OCI-LY7 (cell line): Measurements from ENCODE around the gene ZMAT5. TPM values are rescaled to one million over a fixed set of nuclear protein-coding genes. Genes with fewer than 3 reads are reported as not detected.

Experiments
- BruUV-seq: library from RNA; stranded (reverse); fragments of 400-500 nt; replicated peaks from 2 replicates; lab custom pipeline; 2021; lab: Mats Ljungman, UMichigan
- CTCF ChIA-PET: fragments of 300-600 bp; sonication (Branson Sonifier 250); formaldehyde crosslinking; loops from one replicate; lab custom pipeline; 2022; ENCODE audit warnings: antibody characterized with exemption; ENCODE audit not compliant: unreplicated experiment; lab: Charles Lee
- POLR2A ChIA-PET: fragments of 300-600 bp; sonication (Branson Sonifier 250); formaldehyde crosslinking; loops from one replicate; lab custom pipeline; 2022; ENCODE audit warnings: antibody characterized with exemption; lab: Charles Lee
- DNase-seq: peaks from one replicate; pipeline ENCODE4 v3.0.0-alpha.2; 2015; ENCODE audit warnings: low spot score
- H2AFZ ChIP-seq: fragments of 200-600 bp; sonication (generic), shearing (Covaris generic); 2 replicates; pipeline ENCODE4 v1.6.1; 2014; ENCODE audit warnings: mild to moderate bottlenecking, antibody characterized with exemption, low read length, moderate library complexity
- H3K27ac ChIP-seq: fragments of 200-600 bp; sonication (generic); 2 replicates; pipeline ENCODE4 v1.5.1; 2014; ENCODE audit warnings: mixed run types, low read depth, mild to moderate bottlenecking, moderate library complexity, low read length, inconsistent platforms; ENCODE audit not compliant: poor library complexity, severe bottlenecking
- H3K36me3 ChIP-seq: fragments of 200-600 bp; sonication (generic); 2 replicates; pipeline ENCODE4 v1.6.1; 2014; ENCODE audit warnings: mild to moderate bottlenecking, antibody characterized with exemption, low read length, moderate library complexity, mixed read lengths; ENCODE audit not compliant: insufficient read depth
- H3K4me1 ChIP-seq: fragments of 200-600 bp; sonication (generic); 2 replicates; pipeline ENCODE4 v1.5.1; 2014; ENCODE audit warnings: mild to moderate bottlenecking, low read length; ENCODE audit not compliant: insufficient read depth, poor library complexity, severe bottlenecking
- H3K4me2 ChIP-seq: fragments of 200-600 bp; sonication (generic); 2 replicates; pipeline ENCODE4 v1.6.1; 2014; ENCODE audit warnings: mild to moderate bottlenecking, low read length
- H3K4me3 ChIP-seq: fragments of 200-600 bp; sonication (generic); 2 replicates; pipeline ENCODE4 v1.5.1; 2014; ENCODE audit warnings: mild to moderate bottlenecking, low read depth, low read length; ENCODE audit not compliant: poor library complexity, severe bottlenecking
- H3K79me2 ChIP-seq: fragments of 200-600 bp; sonication (generic); 2 replicates; pipeline ENCODE4 v1.6.1; 2016; ENCODE audit warnings: low read depth, mild to moderate bottlenecking, low read length, moderate library complexity, mixed read lengths; ENCODE audit not compliant: insufficient read depth
- H3K9me2 ChIP-seq: fragments of 200-600 bp; sonication (generic); 2 replicates; pipeline ENCODE4 v1.6.1; 2016; ENCODE audit warnings: mild to moderate bottlenecking, low read length, mixed read lengths; ENCODE audit not compliant: insufficient read depth
- H3K9me3 ChIP-seq: fragments of 200-600 bp; sonication (generic); 2 replicates; pipeline ENCODE4 v1.6.1; 2014; ENCODE audit warnings: mild to moderate bottlenecking, mixed run types, low read length, mixed read lengths
- H4K20me1 ChIP-seq: fragments of 200-600 bp; sonication (generic); 2 replicates; pipeline ENCODE4 v1.6.1; 2014; ENCODE audit warnings: mild to moderate bottlenecking, antibody characterized with exemption, low read length, moderate library complexity, mixed read lengths; ENCODE audit not compliant: insufficient read depth
- EZH2phosphoT487 ChIP-seq: fragments of 200-600 bp; sonication (generic); IDR thresholded peaks from 2 replicates; pipeline ENCODE4 v1.6.1; 2018; ENCODE audit warnings: low read depth, borderline replicate concordance, mild to moderate bottlenecking, mixed run types, antibody characterized with exemption, low read length, moderate library complexity, mixed read lengths
- intact Hi-C: fragments of 100-400 bp; cut with micrococcal nuclease; formaldehyde crosslinking; loops from one replicate; pipeline ENCODE4 v1.10.0; 2022; ENCODE audit not compliant: unreplicated experiment
- total RNA-seq, 2 experiments: library from RNA; depleted of rRNA in 1 of 2; stranded (reverse); fragments of >200 nt in 1 of 2; shearing (Covaris generic) in 1 of 2; gene quantifications; 2 replicates each; pipeline ENCODE4 v1.2.3, GENCODE V29; 2014 to 2022
- TF ChIP-seq, protein P1 (sequence below): fragments of 200-600 bp; sonication (generic); conservative IDR thresholded peaks from 2 replicates; pipeline ENCODE4 v1.5.1; 2014; ENCODE audit warnings: mild to moderate bottlenecking, antibody characterized with exemption, low read length, moderate library complexity, mixed read lengths

The ZMAT5 gene
- total RNA-seq, 2 experiments from 2014 or later, result 19.1 to 21.2 TPM

DNA sequence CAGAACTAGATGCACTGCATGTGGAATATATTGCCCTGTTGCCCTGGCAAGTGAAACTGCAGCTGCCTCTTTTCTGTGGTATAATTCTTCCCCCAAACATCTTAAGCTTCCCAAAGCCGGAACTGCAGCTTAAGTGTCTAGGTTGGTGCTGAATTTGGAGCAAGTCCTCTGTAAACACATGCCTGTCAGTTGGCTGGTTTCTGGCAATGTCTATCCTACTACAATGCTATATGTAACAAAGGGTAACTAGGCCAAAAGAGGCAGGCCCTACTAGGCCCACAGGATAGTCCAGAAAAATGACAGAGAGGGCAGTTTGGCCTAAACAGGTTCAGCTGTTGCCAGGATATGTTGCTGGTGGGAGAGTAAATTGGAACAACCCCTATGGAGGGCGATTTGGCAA is 43.4 kb upstream of the ZMAT5 start:
- H2AFZ ChIP-seq, result no peak overlapping the region
- TF ChIP-seq EZH2phosphoT487, result no peak
- intact Hi-C loops, result no loop called here
- H3K9me2 ChIP-seq, result no peaks in the 10 kb centered on the region
- H3K4me1 ChIP-seq, result no peaks in the 10 kb centered on the region
- H3K36me3 ChIP-seq, result peaks cover 91% of the 10 kb centered on the region
- no TSS peak for BruUV-seq
- ChIA-PET CTCF (no interaction called here), POLR2A (no interaction called here)
- H3K27ac ChIP-seq, result no peak overlapping the region
- H3K9me3 ChIP-seq, result no peaks in the 10 kb centered on the region
- H3K4me2 ChIP-seq, result no peak overlapping the region
- no peaks in the 10 kb centered on the region for H3K79me2 ChIP-seq
- no peak for DNase-seq
- H4K20me1 ChIP-seq, result no peaks in the 10 kb centered on the region
- no peak overlapping the region for H3K4me3 ChIP-seq

DNA sequence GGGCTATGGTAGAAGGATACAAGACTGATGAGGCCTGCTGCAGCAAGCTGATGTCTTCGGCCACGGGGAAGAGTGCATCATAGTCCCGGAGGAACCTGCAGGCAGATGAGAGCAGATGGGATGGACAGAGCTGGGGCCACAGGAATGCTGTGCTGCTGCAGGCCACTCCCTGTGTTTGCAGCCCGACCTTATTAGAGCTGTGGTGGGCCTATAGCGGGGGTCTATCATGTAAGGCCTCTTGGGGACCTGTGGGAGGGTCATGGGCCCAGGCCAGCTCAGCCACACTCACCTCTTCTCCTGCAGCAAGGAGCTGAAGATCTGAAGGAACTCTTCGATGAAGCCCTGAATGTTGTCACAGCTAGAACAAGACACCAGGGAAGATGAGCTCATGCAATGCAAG is 39.4 kb upstream of the ZMAT5 start:
- BruUV-seq, result no TSS peak
- Histone ChIP-seq H3K4me2 (no peak overlapping the region), H3K9me3 (no peaks in the 10 kb centered on the region), H3K4me1 (no peaks in the 10 kb centered on the region), H4K20me1 (no peaks in the 10 kb centered on the region), H3K79me2 (no peaks in the 10 kb centered on the region), H3K36me3 (peaks cover 82% of the 10 kb centered on the region), H3K9me2 (no peaks in the 10 kb centered on the region), H3K27ac (no peak overlapping the region), H3K4me3 (no peak overlapping the region), H2AFZ (no peak overlapping the region)
- ChIA-PET CTCF (no interaction called here), POLR2A (no interaction called here)
- TF ChIP-seq, protein P1, sequence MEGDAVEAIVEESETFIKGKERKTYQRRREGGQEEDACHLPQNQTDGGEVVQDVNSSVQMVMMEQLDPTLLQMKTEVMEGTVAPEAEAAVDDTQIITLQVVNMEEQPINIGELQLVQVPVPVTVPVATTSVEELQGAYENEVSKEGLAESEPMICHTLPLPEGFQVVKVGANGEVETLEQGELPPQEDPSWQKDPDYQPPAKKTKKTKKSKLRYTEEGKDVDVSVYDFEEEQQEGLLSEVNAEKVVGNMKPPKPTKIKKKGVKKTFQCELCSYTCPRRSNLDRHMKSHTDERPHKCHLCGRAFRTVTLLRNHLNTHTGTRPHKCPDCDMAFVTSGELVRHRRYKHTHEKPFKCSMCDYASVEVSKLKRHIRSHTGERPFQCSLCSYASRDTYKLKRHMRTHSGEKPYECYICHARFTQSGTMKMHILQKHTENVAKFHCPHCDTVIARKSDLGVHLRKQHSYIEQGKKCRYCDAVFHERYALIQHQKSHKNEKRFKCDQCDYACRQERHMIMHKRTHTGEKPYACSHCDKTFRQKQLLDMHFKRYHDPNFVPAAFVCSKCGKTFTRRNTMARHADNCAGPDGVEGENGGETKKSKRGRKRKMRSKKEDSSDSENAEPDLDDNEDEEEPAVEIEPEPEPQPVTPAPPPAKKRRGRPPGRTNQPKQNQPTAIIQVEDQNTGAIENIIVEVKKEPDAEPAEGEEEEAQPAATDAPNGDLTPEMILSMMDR, result no peak
- no peak for TF ChIP-seq EZH2phosphoT487
- intact Hi-C loops, result no loop called here
- DNase-seq, result no peak

DNA sequence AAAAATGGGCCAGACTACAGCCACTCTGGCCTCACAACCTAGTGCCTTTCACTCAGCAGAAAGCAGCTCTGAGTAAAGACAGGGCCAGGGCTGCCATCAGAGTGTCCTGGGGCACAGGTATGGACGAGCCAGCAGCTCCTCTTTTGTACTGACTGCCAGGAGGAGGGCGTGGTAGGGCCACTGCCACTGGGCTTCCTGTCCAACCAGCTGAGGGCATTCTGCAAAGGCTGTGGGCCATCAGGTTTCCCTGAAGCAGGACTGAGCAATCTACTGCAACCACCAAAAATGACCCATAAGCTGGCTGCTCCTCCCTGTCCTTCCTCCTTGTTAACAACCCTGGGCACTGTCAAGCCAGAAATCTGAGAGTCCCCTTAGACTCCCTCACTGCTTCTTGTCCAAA is 38.2 kb upstream of the ZMAT5 start:
- Histone ChIP-seq H3K4me2 (no peak overlapping the region), H3K36me3 (peaks cover 82% of the 10 kb centered on the region), H3K4me1 (no peaks in the 10 kb centered on the region), H3K9me2 (no peaks in the 10 kb centered on the region), H2AFZ (no peak overlapping the region), H4K20me1 (no peaks in the 10 kb centered on the region), H3K9me3 (no peaks in the 10 kb centered on the region), H3K27ac (no peak overlapping the region), H3K79me2 (no peaks in the 10 kb centered on the region), H3K4me3 (no peak overlapping the region)
- ChIA-PET POLR2A (no interaction called here), CTCF (no interaction called here)
- intact Hi-C loops, result no loop called here
- no TSS peak for BruUV-seq
- no peak for DNase-seq
- no peak for TF ChIP-seq EZH2phosphoT487
- TF ChIP-seq, protein P1, result no peak
